DOHH2 (cell line): ENCODE measurements around the gene CLECL1.

Experiments used
- H3F3A ChIP-seq: fragments of 200-600 bp; sonication (generic), shearing (Covaris generic); 2 replicates; pipeline ENCODE4 v1.6.0; 2016; ENCODE audit warnings: antibody characterized with exemption, mild to moderate bottlenecking; ENCODE audit not compliant: control insufficient read depth, insufficient read depth
- H3K27ac ChIP-seq: fragments of 200-600 bp; sonication (generic); 2 replicates; pipeline ENCODE4 v1.5.1; 2014; ENCODE audit warnings: low read depth, mild to moderate bottlenecking, low read length, moderate library complexity
- H3K27me3 ChIP-seq: fragments of 200-600 bp; sonication (generic); 2 replicates; pipeline ENCODE4 v1.6.1; 2014; ENCODE audit warnings: mild to moderate bottlenecking, low read length, mixed read lengths; ENCODE audit not compliant: control insufficient read depth
- H3K36me3 ChIP-seq: fragments of 200-600 bp; sonication (generic); 2 replicates; pipeline ENCODE4 v1.6.1; 2014; ENCODE audit warnings: mild to moderate bottlenecking, low read length, moderate library complexity, mixed read lengths; ENCODE audit not compliant: control insufficient read depth
- H3K4me1 ChIP-seq: fragments of 200-600 bp; sonication (generic); 2 replicates; pipeline ENCODE4 v1.6.1; 2014; ENCODE audit warnings: mild to moderate bottlenecking, low read length, mixed read lengths; ENCODE audit not compliant: control insufficient read depth
- H3K4me2 ChIP-seq: fragments of 200-600 bp; sonication (generic); 2 replicates; pipeline ENCODE4 v1.6.0; 2014; ENCODE audit warnings: mild to moderate bottlenecking, low read length, moderate library complexity
- H3K4me3 ChIP-seq: fragments of 200-600 bp; sonication (generic); 2 replicates; pipeline ENCODE4 v1.5.1; 2014; ENCODE audit warnings: mild to moderate bottlenecking, low read length, mixed read lengths
- H3K79me2 ChIP-seq: fragments of 200-600 bp; sonication (generic); 2 replicates; pipeline ENCODE4 v1.6.1; 2014; ENCODE audit warnings: mild to moderate bottlenecking, low read length, mixed read lengths; ENCODE audit not compliant: control insufficient read depth
- H3K9me2 ChIP-seq: fragments of 200-600 bp; sonication (generic); replicated peaks from 2 replicates; pipeline ENCODE4 v1.6.1; 2014; ENCODE audit warnings: mild to moderate bottlenecking, low read length, mixed read lengths; ENCODE audit not compliant: control insufficient read depth
- H3K9me3 ChIP-seq: fragments of 200-600 bp; sonication (generic); 2 replicates; pipeline ENCODE4 v1.6.1; 2014; ENCODE audit warnings: antibody characterized with exemption, low read length, mixed read lengths; ENCODE audit not compliant: control insufficient read depth, insufficient read depth
- H4K20me1 ChIP-seq: fragments of 200-600 bp; sonication (generic); 2 replicates; pipeline ENCODE4 v1.6.0; 2014; ENCODE audit warnings: low read depth, mild to moderate bottlenecking, antibody characterized with exemption, low read length, moderate library complexity; ENCODE audit not compliant: control insufficient read depth, insufficient read depth
- EZH2phosphoT487 ChIP-seq: fragments of 200-600 bp; sonication (generic); IDR thresholded peaks from 2 replicates; pipeline ENCODE4 v1.6.1; 2017; ENCODE audit warnings: borderline replicate concordance, mild to moderate bottlenecking, antibody characterized with exemption, low read length, moderate library complexity, mixed read lengths
- TF ChIP-seq, protein P1 (sequence below): fragments of 200-600 bp; sonication (generic); IDR thresholded peaks from one replicate; pipeline ENCODE4 v1.5.1; 2014; ENCODE audit warnings: antibody characterized with exemption, mild to moderate bottlenecking, low read depth, low read length; ENCODE audit not compliant: poor library complexity, severe bottlenecking

The CLECL1 gene

DNA sequence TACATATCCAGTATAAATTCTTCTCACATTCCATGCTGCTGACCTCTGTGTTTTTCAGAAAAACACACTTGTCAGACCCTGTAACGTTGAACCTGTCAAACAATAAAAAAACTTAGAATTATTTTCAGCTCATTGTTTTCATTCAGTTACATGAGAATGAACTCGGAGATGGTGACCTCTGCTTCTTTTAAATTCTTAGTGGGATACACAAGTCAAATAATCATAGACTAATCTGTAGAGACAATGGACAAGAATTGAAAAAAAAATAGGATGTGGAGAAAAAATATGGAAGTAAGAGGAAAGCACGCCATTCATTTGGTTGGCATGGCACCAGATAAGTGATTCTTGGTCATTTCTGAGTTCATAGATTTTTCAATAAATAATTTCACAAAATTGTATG, 20.6 kb upstream of the CLECL1 start:
- no peak overlapping the region for H3K4me3 ChIP-seq
- no peaks in the 10 kb centered on the region for H3K9me2 ChIP-seq
- H3K36me3 ChIP-seq: no peaks in the 10 kb centered on the region
- TF ChIP-seq, protein P1, sequence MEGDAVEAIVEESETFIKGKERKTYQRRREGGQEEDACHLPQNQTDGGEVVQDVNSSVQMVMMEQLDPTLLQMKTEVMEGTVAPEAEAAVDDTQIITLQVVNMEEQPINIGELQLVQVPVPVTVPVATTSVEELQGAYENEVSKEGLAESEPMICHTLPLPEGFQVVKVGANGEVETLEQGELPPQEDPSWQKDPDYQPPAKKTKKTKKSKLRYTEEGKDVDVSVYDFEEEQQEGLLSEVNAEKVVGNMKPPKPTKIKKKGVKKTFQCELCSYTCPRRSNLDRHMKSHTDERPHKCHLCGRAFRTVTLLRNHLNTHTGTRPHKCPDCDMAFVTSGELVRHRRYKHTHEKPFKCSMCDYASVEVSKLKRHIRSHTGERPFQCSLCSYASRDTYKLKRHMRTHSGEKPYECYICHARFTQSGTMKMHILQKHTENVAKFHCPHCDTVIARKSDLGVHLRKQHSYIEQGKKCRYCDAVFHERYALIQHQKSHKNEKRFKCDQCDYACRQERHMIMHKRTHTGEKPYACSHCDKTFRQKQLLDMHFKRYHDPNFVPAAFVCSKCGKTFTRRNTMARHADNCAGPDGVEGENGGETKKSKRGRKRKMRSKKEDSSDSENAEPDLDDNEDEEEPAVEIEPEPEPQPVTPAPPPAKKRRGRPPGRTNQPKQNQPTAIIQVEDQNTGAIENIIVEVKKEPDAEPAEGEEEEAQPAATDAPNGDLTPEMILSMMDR: no peak
- TF ChIP-seq EZH2phosphoT487: no peak
- no peaks in the 10 kb centered on the region for H3K79me2 ChIP-seq
- H3K4me1 ChIP-seq: peaks cover 14% of the 10 kb centered on the region
- no peak overlapping the region for H3K4me2 ChIP-seq
- no peaks in the 10 kb centered on the region for H4K20me1 ChIP-seq
- H3K27me3 ChIP-seq: peaks cover 60% of the 10 kb centered on the region
- peaks cover 7% of the 10 kb centered on the region; the same call in 1 of the 2 replicates for H3F3A ChIP-seq
- no peaks in the 10 kb centered on the region for H3K9me3 ChIP-seq
- no peak overlapping the region for H3K27ac ChIP-seq

DNA sequence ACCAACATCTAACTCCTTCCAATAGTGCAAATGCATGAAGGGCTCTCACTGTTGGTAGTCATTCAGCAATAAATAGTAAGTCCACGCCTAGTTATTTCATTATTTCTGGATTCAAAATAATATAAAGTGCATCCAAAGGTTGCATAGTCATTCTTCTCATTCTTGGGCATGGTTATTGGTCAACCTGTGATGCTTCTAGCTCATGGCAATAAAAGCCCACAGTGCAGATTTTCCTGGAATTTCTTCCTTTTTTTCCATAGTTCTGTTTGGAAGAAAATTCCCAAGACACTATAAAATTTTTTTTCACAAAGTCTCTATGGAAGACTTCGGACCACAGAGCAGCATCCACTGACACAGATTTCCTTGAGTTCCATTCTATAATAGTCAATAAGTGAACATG, 20.2 kb upstream of the CLECL1 start:
- Histone ChIP-seq H3K79me2 (no peaks in the 10 kb centered on the region), H3K4me2 (no peak overlapping the region)
- TF ChIP-seq, protein P1: no peak
- TF ChIP-seq EZH2phosphoT487: no peak

DNA sequence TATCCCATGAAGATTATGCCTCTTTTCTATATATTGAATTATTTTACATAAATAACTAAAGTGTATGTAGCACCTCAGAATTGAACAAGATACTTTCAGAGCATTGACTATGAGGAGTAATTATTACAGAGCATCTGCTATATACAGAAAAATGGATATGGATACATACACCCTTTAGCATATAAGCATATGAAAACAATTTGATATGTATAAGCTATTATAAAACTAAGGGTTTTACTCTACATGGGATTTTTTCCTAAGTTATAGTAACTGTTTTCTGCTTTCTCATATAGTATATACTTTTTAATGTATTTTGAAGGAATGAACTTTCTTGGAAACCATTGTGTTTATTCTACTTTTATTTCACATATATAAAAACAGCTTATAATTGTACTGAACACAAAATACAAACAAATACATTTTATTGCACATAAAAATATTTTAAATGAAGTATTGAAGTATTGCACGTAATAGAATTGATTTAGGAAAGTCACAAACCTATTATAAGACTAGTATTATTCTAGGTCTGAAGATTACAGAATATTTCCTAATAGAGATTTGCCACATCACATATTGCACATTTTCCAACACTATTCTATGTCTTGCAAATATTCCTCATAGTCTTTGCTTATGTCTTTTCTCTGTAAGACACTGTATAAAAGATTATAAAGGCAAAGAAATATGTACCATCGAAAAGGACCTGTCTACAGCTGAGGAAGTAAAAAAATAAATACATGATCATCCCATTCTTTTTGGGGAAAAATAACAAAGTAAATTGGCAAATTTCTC, 19.4 kb upstream of the CLECL1 start:
- Histone ChIP-seq H3K9me3 (no peaks in the 10 kb centered on the region), H3K4me3 (no peak overlapping the region), H3K27me3 (peaks cover 49% of the 10 kb centered on the region), H3K9me2 (no peaks in the 10 kb centered on the region), H3K27ac (no peak overlapping the region), H3K79me2 (no peaks in the 10 kb centered on the region), H3F3A (peaks cover 7% of the 10 kb centered on the region; the same call in 1 of the 2 replicates), H4K20me1 (no peaks in the 10 kb centered on the region), H3K4me1 (peaks cover 4% of the 10 kb centered on the region), H3K36me3 (no peaks in the 10 kb centered on the region), H3K4me2 (no peak overlapping the region)
- TF ChIP-seq EZH2phosphoT487: no peak
- TF ChIP-seq, protein P1: no peak

More for the DNA sequence above, 20.2 kb upstream of the CLECL1 start:
- Histone ChIP-seq H3K9me2 (no peaks in the 10 kb centered on the region), H4K20me1 (no peaks in the 10 kb centered on the region), H3K9me3 (no peaks in the 10 kb centered on the region), H3F3A (peaks cover 7% of the 10 kb centered on the region; the same call in 1 of the 2 replicates), H3K36me3 (no peaks in the 10 kb centered on the region), H3K4me1 (peaks cover 10% of the 10 kb centered on the region), H3K4me3 (no peak overlapping the region), H3K27ac (no peak overlapping the region), H3K27me3 (peaks cover 56% of the 10 kb centered on the region)
